Upper lobe of right lung (tissue), 1 donor: ENCODE measurements around the gene TENM3. TPM values are rescaled to one million over a fixed set of nuclear protein-coding genes. Genes with fewer than 3 reads are reported as not detected.

Source experiments
- ATAC-seq: fragments of 200-7000 bp; cut with Tn5 transposase; one replicate; pipeline ENCODE4 v1.9.1; 2020; ENCODE audit warnings: mild to moderate bottlenecking, moderate library complexity
- DNase-seq: peaks from one replicate; pipeline ENCODE4 v3.0.0-alpha.2; 2020
- H3K27ac ChIP-seq: fragments of 200-600 bp; one replicate; pipeline ENCODE4 v1.8.0; 2022
- H3K27me3 ChIP-seq: fragments of 200-600 bp; one replicate; pipeline ENCODE4 v1.8.0; 2022; ENCODE audit warnings: mild to moderate bottlenecking
- H3K36me3 ChIP-seq: fragments of 200-600 bp; one replicate; pipeline ENCODE4 v1.8.0; 2022
- H3K4me1 ChIP-seq: fragments of 200-600 bp; one replicate; pipeline ENCODE4 v1.8.0; 2022
- H3K4me3 ChIP-seq: fragments of 200-600 bp; one replicate; pipeline ENCODE4 v1.8.0; 2022; ENCODE audit warnings: mild to moderate bottlenecking
- H3K9me3 ChIP-seq: fragments of 200-600 bp; one replicate; pipeline ENCODE4 v1.8.0; 2022
- intact Hi-C: fragments of 100-400 bp; cut with DNase I; formaldehyde crosslinking; loops from one replicate; pipeline ENCODE4 v1.11.0; 2022
- total RNA-seq: library from RNA; stranded (reverse); fragmentation: NEBNext Ultra II Directional; extraction: Animal tissue kit (Norgen Biotek cat#: 25700); gene quantifications from one replicate; pipeline ENCODE4 v1.2.1, GENCODE V29; 2021
- TF ChIP-seq, protein P1 (sequence below): fragments of 200-600 bp; IDR thresholded peaks from one replicate; pipeline ENCODE4 v1.8.0; 2022; ENCODE audit warnings: antibody characterized with exemption
- donor health status: DM: no; HTN: yes; CAD: no; lungs with severe emphysema.

Gene TENM3
- total RNA-seq, 1 donor from 2014 or later: 5.6 TPM

DNA sequence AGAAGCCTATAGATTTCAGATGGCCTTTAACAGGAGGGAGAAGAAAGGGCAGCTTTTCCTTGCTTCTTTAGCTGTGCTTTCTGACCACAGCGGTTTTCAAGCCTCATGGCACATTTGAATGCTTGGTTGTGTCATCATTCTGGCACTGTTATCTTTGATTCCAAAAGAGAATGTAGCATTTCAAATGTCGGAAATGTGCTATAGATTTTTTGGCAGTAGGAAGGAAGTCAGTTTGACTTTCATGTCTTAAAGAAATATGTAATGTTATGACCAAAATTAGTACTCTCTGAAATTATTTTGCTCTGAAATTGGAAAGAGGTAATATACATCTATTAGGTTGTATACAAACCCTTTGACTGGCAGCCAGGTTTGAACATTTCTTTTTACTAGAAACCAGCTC is 171.9 kb downstream of the TENM3 start:
- no peak overlapping the region for H3K4me3 ChIP-seq
- no peaks in the 10 kb centered on the region for H3K27me3 ChIP-seq
- no peak overlapping the region for H3K27ac ChIP-seq
- H3K9me3 ChIP-seq: no peaks in the 10 kb centered on the region
- TF ChIP-seq, protein P1, sequence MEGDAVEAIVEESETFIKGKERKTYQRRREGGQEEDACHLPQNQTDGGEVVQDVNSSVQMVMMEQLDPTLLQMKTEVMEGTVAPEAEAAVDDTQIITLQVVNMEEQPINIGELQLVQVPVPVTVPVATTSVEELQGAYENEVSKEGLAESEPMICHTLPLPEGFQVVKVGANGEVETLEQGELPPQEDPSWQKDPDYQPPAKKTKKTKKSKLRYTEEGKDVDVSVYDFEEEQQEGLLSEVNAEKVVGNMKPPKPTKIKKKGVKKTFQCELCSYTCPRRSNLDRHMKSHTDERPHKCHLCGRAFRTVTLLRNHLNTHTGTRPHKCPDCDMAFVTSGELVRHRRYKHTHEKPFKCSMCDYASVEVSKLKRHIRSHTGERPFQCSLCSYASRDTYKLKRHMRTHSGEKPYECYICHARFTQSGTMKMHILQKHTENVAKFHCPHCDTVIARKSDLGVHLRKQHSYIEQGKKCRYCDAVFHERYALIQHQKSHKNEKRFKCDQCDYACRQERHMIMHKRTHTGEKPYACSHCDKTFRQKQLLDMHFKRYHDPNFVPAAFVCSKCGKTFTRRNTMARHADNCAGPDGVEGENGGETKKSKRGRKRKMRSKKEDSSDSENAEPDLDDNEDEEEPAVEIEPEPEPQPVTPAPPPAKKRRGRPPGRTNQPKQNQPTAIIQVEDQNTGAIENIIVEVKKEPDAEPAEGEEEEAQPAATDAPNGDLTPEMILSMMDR: no peak
- ATAC-seq: no peak
- no peak for DNase-seq
- intact Hi-C loops: no loop called here
- no peaks in the 10 kb centered on the region for H3K4me1 ChIP-seq
- H3K36me3 ChIP-seq: no peaks in the 10 kb centered on the region

DNA sequence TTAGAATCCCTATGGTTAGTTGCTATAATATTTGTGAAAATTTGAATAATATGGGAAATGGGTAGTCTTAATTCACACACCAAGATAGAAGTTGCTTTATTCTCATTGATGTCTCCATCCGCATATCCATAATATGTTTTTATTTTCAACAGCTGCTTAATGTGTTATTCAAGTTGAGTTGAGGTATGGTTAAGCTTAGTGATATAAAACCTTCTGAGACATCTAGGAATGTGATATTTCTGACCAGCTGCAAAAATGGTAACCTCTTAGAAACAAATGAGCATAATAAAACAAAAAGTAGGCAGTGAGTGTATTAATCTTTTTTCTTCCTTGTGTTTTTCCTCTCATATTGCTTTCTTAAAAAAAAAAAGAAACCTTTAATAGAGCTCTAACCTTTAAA is 172.9 kb downstream of the TENM3 start:
- TF ChIP-seq, protein P1: no peak
- Histone ChIP-seq H3K27ac (no peak overlapping the region), H3K4me3 (no peak overlapping the region), H3K9me3 (no peaks in the 10 kb centered on the region), H3K36me3 (no peaks in the 10 kb centered on the region), H3K27me3 (no peaks in the 10 kb centered on the region), H3K4me1 (no peaks in the 10 kb centered on the region)
- ATAC-seq (no peak), DNase-seq (no peak)
- intact Hi-C loops: no loop called here

DNA sequence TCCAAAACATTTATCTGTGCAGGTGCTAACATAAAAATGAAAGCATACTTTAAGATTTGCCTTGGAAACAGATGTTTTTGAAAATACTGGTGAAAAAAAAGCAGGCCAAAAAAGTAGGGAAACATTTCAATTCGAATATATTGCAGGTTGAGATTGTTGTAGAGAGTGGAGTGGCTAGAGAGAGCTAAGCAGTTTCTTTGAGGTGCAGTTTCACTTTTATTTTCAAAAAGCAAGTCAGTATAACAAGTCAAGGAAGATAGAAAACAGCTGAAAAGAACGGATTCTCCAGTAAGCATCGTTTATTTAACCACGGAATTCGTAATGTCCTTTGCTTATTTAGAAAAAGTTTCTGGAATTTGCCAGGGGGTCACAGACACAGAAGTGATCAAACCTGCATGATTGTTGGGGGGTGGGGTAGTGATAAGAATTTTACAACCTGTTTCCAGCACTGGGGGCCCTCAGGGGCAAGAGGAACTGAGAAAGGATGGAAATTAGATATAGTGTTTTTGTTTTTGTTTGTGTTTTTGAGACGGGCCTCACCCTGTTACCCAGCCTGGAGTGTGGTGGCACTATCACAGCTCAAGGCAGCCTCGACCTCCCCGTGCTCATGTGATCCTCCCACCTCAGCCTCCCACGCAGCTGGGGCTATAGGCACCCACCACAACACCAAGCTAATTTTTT is 175.0 kb downstream of the TENM3 start:
- intact Hi-C loops: no loop called here
- no peaks in the 10 kb centered on the region for H3K9me3 ChIP-seq
- no peak for ATAC-seq
- no peaks in the 10 kb centered on the region for H3K4me1 ChIP-seq
- no peaks in the 10 kb centered on the region for H3K27me3 ChIP-seq
- no peak overlapping the region for H3K4me3 ChIP-seq
- DNase-seq: no peak
- no peaks in the 10 kb centered on the region for H3K36me3 ChIP-seq
- no peak overlapping the region for H3K27ac ChIP-seq
- TF ChIP-seq, protein P1: no peak

DNA sequence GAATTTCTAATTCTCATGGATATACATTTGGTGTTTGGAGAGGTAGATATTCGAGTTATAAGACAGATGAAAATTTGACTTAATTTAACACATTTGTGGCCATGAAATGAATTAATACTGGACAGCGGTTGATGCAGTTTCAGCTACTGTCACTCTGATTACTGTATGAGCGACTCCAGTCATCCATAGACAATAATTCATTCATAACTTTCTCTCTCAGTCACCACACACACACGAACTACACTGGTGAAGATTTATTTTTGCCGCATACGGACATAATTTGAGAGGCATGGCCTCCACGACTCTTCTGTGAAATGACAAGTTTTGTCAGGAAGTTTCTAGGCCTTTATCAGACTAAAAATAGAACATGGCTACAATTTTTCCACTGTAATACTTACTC is 177.0 kb downstream of the TENM3 start:
- TF ChIP-seq, protein P1: no peak
- ATAC-seq: no peak
- intact Hi-C loops: no loop called here
- Histone ChIP-seq H3K27me3 (no peaks in the 10 kb centered on the region), H3K27ac (no peak overlapping the region), H3K36me3 (no peaks in the 10 kb centered on the region), H3K9me3 (no peaks in the 10 kb centered on the region), H3K4me1 (no peaks in the 10 kb centered on the region), H3K4me3 (no peak overlapping the region)
- no peak for DNase-seq

DNA sequence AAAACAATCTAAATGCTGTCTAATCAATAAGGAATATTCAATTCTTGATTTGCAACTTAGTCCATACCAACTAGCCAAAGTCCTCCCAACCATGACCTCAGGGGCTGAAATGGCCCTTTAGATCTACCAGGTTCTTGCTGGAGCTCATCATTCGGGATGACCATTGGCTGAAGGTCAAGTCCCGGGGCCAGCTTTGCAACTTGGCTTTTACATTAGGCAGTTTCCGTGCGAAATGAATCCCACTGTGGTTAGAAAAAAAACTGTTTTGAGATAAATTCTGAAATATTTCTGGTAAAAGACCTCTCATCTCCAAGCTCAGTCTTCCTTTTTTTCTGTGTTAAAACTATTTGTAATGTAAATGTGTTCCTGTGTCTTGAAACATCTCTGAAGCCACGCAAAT is 178.6 kb downstream of the TENM3 start:
- DNase-seq: no peak
- H3K27ac ChIP-seq: no peak overlapping the region
- no peaks in the 10 kb centered on the region for H3K9me3 ChIP-seq
- H3K36me3 ChIP-seq: no peaks in the 10 kb centered on the region
- no peak overlapping the region for H3K4me3 ChIP-seq
- H3K27me3 ChIP-seq: no peaks in the 10 kb centered on the region
- no peaks in the 10 kb centered on the region for H3K4me1 ChIP-seq
- ATAC-seq: no peak
- intact Hi-C loops: no loop called here
- TF ChIP-seq, protein P1: no peak

DNA sequence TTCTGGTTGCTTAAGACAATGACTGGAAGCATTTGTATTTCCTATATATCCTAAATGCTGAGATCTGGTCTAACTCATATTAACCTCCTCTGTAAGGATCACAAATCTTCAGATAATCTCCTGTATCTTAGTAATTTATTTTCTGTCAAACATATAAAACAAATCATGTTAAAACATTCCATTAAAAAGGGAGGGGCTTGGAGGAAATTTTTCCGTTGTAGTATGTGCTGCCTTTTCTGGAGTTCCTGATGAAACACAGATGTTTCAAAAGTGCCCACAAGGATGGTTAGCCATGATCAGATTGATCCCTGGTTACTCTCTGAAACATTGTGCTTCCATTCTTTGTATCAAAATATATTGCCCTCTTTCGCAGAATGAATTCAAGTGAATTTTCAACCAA is 182.1 kb downstream of the TENM3 start:
- Histone ChIP-seq H3K36me3 (no peaks in the 10 kb centered on the region), H3K9me3 (no peaks in the 10 kb centered on the region)

More for the DNA sequence above, 182.1 kb downstream of the TENM3 start:
- no peak for DNase-seq
- no peak overlapping the region for H3K4me3 ChIP-seq
- H3K27me3 ChIP-seq: no peaks in the 10 kb centered on the region
- no peak overlapping the region for H3K27ac ChIP-seq
- ATAC-seq: no peak
- H3K4me1 ChIP-seq: no peaks in the 10 kb centered on the region
- TF ChIP-seq, protein P1: no peak
- intact Hi-C loops: no loop called here
